GM21367 (cell line): ENCODE data around the gene PTPRA.
"Not testable (repeated sequence)": the region's sequence is repeated elsewhere in the genome, so short reads cannot be mapped to it uniquely, and the experiment has no call there.

ENCODE experiments used
- ATAC-seq: cut with Tn5 transposase; IDR thresholded peaks from one replicate; pipeline ENCODE4 v1.9.1; 2021; ENCODE audit not compliant: unreplicated experiment

The PTPRA gene

GRCh38 chr20:2873010-2873746, at the start of gene PTPRA:
Gene PTPRA (plus strand): TSS chr20:2873481. CDS start chr20:2964278, 90,797 bp downstream.
- peak; percentile 86 for ATAC-seq

- ATAC-seq, result no peak
Measured at GRCh38 chr20:2825761-2826160, 47.5 kb upstream of the PTPRA start.

GRCh38 chr20:2826655-2827054, 46.6 kb upstream of the PTPRA start:
- no peak for ATAC-seq

GRCh38 chr20:2829376-2829775, 43.9 kb upstream of the PTPRA start:
- no peak for ATAC-seq

GRCh38 chr20:2831206-2831605, 42.1 kb upstream of the PTPRA start:
- not testable (repeated sequence) for ATAC-seq

- ATAC-seq, result no peak
Measured at GRCh38 chr20:2833761-2834160, 39.5 kb upstream of the PTPRA start.

- no peak for ATAC-seq
Measured at GRCh38 chr20:2834401-2835110, 38.7 kb upstream of the PTPRA start.

GRCh38 chr20:2835331-2835796, 37.9 kb upstream of the PTPRA start:
- no peak for ATAC-seq

GRCh38 chr20:2836035-2836434, 37.2 kb upstream of the PTPRA start:
- no peak for ATAC-seq

GRCh38 chr20:2837221-2837960, 35.9 kb upstream of the PTPRA start:
- no peak for ATAC-seq

GRCh38 chr20:2838170-2838797, 35.0 kb upstream of the PTPRA start:
- no peak for ATAC-seq

GRCh38 chr20:2838847-2839671, 34.2 kb upstream of the PTPRA start:
- ATAC-seq, result no peak

GRCh38 chr20:2839732-2840137, 33.5 kb upstream of the PTPRA start:
- no peak for ATAC-seq

- ATAC-seq, result peak; percentile 93
Measured at GRCh38 chr20:2840138-2840966, 32.9 kb upstream of the PTPRA start, which contains the start of the genes PCED1A and VPS16. Gene PCED1A (minus strand): TSS chr20:2840655. CDS start chr20:2839912, 743 bp downstream. Gene VPS16 (plus strand): TSS chr20:2840745. CDS start chr20:2840775, 30 bp downstream.

- no peak for ATAC-seq
Measured at GRCh38 chr20:2840967-2841531, 32.2 kb upstream of the PTPRA start.

GRCh38 chr20:2845607-2846006, 27.7 kb upstream of the PTPRA start:
- ATAC-seq, result no peak

GRCh38 chr20:2846698-2847097, 26.6 kb upstream of the PTPRA start:
- ATAC-seq, result no peak

GRCh38 chr20:2847802-2848201, 25.5 kb upstream of the PTPRA start:
- no peak for ATAC-seq

GRCh38 chr20:2849529-2849928, 23.8 kb upstream of the PTPRA start:
- ATAC-seq, result no peak
